GM21529 (cell line): ENCODE data around the gene ARFGAP2.
A peak's percentile ranks its signal among the peaks of the same experiment; 100 is the strongest.
"Not testable (repeated sequence)": the region's sequence is repeated elsewhere in the genome, so short reads cannot be mapped to it uniquely, and the experiment has no call there.

ENCODE experiments used
- ATAC-seq: cut with Tn5 transposase; IDR thresholded peaks from one replicate; pipeline ENCODE4 v1.9.1; 2021; ENCODE audit not compliant: unreplicated experiment

Gene ARFGAP2

DNA sequence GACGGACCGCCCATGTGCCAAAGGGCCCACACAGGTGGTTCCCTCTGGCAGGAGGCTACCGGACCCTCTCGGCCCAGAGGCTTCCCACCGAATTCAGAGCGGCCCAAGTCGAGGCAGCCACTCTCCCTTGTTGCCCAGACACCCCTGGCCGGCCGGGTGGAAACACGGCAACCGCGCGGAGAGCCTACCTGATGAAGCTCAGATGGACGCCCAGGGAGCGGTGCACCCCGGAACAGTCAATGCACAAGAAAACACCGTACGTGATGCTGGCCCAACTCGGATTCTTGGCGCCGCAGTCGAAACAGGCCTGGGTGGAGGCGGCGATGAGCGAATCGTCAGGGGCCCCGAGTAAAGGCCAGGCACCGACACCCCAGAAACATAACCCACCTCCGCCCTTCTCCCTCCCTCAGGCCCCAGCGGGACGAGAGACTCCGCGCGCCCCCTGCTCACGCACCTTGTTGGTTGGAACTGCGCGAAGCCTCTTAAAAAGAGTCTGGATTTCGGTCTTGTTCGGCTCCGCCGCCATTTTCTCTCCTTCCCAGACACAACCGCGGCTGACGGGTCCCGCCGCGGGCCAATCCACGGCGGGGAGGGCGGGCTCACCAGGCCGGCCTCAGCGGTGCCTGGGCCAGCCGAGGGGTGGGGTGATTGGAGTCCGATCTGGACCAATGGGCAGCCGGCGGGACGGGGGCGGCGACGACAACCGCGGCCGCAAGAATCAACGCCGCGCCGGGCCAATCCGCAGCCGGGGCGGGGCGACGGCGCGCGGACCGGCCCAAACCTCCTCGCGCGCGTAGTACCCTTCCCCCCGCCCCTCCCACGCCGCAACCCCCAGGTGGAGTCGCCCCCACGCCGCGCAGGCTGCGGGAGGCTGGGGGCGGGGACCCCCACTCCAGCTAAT, at the start of gene ARFGAP2:
TSS of gene ARFGAP2 (minus strand) at position 552 of the 901 bp plus-strand sequence. CDS start at position 526, 26 bp downstream.
- peak; percentile 88 for ATAC-seq

DNA sequence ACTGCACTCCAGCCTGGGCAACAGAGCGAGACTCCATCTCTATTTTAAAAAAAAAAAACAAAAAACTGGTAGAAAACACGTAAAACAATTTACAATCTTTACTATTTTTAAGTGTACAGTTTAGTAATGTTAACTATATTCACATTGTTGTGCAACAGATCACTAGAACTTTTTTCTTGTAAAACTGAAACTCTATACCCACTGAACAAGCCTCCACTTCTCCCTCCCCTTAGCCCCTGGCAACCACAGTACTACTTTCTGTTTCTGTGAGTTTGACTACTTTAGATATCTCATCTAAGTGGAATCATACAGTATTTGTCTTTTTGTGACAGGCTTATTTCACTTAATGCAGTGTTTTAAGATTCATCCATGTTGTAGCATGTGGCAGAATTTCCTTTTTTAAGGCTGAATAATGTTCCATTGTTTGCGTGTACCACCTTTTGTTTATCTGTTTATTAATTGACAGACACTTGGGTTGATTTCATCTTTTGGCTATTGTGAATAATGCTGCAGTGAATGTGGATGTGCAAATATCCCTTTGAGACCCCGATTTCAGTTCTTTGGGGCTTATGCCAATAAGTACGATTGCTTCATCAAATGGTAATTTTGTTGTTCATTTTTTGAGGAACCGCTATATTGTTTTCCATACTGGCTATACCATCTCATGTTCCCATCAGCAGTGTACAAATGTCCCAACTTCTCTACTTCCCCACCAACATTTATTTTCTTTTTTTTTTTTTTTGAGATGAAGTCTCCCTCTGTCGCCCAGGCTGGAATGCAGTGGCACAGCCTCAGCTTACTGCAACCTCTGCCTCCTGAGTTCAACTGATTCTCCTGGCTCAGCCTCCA, 49.1 kb upstream of the ARFGAP2 start:
- ATAC-seq = peak; percentile 85

DNA sequence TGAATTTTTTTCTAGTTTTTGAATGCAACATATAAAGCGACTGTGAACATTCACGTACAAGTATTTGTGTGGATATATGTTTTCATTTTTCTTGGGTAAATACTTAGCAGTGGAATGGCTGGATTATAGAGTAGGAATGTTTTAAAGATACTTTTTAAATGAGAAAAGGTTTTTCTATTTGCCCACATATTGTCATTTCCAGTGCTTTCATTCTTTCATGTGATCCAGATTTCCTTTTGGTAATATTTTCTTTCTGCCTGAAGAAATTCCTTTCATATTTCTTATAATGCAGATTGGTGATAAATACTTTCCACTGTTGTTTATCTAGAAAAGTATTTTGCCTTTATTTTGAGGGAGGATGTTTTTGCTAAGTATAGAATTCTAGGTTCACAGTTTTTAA, 46.0 kb upstream of the ARFGAP2 start:
- ATAC-seq = no peak

DNA sequence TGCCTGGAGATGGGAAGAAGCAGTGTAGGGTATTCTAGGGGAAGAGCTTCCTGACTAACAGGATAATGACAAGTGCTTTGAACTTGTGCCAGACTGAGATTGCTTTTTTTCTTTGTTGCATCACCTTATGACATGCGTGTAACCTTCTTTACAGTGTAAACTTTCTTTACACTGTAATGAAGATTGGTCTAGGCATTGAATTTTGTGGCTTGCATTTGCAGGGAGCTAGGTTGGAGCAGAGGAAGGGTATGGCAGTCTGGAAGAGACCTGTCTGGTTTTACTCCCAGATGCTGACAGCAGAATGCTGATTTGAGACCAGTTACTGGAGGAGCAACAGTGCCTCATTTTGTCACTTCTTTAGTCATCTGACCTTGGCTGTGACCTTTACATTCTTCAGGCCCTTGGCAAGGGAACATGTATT, 43.7 kb upstream of the ARFGAP2 start:
- no peak for ATAC-seq

DNA sequence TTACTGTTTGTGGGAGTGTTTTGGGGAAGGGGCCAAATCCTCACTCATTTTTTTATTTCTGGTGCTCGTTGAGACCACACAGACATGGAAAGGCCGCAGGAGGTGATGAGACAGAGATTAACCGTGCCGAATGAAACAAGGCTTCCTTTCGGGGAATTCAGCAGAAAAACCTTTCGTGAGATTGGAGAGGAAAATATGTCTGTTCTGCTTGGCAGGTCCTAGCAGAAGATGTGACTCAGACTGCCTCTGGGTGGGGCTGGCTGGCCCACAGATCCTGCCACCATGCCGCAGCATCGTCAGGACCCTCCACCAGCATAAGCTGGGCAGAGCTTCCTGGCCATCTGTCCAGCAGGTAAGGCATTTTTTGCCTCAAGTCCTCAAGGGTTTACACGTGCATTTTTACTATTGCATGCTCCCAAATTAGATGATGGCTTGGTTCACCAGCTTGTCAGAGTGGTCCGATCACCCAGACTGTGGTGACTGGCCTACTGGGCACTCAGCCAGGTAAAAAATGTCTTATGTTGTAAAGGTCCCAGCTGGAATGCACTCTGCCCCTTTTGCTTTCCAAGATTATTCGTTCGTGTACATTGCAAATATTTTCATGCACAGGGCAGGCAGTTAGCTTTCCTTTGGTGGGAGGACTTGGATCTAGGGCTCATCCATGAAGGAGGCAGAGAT, 39.6 kb upstream of the ARFGAP2 start:
- ATAC-seq = peak; percentile 26

DNA sequence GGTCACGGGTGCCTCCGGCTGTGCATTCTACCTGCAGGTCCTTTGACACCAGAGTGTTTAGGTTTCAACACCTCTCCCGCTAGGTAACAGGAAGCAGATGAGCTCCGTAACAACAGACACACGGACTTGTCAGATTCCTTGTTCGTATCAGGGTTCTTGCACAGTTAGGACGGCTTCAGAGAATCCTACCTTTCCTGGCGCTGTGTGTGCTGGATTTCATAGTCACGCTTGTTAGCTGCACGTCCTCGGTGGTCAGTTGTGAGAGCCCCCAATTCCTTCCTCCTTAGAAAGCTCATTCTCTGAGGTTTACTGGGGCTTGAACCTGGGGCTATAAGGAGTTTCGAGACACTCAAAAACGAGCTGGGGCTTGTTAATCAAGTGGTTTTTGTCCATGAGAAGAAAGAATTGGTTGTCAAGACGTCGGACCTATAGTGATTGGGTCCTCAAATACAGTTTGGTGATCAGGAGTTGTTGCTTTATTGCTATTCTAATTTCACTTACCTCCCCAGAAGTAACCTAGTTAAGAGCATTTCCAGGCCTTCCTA, 38.8 kb upstream of the ARFGAP2 start:
- ATAC-seq = no peak

DNA sequence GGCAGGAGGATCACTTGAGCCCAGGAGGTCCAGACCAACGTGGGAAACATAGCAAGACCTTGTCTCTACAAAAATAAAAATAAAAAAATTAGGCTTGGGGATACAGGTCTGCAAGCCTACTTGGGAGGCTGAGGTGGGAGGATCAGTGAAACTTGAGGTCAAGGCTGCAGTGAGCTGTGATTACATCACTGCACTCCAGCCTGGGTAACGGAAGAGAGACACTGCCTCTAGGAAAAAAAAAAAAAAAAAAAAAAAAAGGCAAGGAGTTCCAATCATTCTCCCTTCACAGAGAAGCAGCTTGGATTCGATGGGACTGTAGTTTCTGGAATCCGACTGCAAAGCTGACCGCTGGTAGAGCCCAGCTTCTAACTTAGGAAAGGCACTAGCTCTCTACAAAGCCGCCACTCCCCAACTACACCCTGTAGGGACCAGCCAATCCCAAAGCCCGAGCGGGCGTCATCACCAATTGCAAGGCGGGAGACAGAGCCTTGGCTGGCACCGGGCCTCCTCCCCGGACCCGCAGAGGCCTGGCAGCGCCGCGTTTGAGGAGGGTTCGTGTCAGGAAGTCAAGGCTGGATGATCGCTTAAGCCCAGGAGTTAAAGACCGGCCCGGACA, 37.4 kb upstream of the ARFGAP2 start:
- peak; percentile 59 for ATAC-seq

DNA sequence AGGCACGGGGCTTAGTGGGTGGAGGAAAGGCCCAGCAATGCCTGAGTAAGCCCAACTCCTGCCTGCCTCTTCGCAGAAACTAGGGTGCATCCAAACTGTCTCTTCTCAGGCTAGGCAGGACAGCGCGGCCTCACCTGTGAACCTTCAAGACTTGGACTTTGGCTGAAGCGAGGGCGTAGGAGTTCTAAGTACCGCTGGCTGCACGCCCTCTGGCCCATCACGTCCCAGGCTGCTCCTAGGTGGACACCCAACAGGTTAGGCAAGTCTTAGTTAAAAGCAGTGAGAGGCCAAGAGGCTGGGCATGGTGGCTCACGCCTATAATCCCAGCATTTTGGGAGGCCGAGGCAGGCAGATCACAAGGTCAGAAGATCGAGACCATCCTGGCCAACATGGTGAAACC, 36.3 kb upstream of the ARFGAP2 start:
- ATAC-seq = no peak

DNA sequence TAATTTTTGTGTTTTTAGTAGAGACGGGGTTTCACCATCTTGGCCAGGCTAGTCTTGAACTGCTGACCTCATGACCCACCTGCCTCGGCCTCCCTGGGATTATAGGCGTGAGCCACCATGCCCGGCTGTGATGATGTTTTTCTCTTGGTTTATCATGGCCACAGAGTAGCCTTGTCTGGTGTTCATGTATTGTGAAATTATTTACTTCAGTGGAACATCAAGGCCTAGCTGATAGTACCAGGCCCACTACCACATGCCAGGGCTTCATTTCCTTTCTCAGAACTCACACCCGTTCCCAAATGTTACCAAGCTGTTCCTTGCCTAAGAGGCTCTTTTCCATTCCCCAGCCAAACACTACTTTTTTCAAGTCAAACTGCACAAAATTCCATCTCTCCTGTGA, 31.9 kb upstream of the ARFGAP2 start:
- ATAC-seq = no peak

DNA sequence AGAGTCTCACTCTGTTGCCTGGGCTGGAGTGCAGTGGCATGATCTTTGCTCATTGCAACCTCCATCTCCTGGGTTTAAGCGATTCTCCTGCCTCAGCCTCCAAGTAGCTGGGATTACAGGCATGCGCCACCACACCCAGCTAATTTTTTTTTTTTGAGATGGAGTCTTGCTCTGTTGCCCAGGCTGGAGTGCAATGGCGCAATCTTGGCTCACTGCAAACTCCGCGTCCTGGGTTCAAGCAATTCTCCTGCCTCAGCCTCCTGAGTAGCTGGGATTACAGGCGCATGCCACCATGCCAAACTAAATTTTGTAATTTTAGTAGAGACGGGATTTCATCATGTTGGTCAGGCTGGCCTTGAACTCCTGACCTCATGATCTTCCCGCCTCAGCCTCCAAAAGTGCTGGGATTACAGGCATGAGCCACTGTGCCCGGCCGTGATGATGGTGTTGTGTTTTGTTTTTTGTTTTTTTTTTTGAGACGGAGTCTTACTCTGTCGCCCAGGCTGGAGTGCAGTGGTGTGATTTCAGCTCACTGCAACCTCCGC, 31.4 kb upstream of the ARFGAP2 start:
- not testable (repeated sequence) for ATAC-seq

DNA sequence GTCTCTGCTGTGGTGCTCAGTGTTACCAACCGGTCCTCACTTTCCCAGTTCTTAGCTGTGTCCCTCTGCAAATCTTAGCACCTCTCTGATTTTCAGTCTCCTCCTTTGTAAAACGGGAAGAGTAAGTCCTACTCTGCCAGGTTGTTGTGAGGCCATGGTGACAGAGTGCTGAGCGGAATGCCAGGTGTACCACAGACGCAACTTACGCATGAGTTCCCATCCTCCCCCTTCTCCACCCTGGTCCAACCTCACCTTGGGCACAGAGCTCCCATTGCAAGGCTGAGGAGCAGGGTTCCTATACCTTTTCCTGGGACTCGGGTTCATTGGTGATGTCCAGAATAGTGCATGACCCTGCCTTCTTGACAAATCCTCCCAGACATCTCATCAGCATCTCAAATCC, 30.8 kb upstream of the ARFGAP2 start:
- ATAC-seq = no peak

DNA sequence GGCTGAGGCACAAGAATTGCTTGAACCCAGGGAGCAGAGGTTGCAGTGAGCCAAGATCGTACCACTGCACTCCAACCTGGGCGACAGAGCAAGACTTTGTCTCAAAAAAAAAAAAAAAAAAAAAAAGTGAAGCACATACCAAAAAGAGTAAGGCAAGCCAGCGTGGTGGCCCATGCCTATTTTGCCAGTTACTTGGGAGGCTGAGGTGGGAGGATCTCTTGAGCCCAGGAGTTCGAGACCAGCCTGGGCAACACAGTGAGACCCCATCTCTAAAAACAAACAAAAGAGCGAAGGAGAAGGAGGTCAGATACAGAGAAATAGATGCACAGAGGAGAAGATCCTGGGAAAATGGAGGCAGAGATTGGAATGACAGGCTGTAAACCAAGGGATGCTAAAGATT, 29.9 kb upstream of the ARFGAP2 start:
- not testable (repeated sequence) for ATAC-seq

DNA sequence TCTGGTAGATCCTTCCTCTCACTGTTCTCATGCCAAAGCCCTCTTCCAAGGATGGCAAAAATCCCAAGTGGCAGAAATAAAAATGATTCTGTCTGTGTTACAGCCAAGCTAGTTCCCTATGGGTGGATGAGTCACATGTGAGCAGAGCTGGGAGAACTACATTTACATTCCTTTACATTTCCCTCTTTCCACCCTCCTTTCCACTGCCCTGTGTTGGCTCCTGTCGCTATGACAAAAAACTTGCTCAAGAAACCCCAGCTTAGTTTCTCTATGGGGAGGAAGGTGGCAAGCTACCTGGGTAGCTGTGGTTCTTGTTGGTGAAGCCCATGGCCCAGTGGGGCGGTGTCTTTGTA, 27.9 kb upstream of the ARFGAP2 start:
- ATAC-seq = no peak

DNA sequence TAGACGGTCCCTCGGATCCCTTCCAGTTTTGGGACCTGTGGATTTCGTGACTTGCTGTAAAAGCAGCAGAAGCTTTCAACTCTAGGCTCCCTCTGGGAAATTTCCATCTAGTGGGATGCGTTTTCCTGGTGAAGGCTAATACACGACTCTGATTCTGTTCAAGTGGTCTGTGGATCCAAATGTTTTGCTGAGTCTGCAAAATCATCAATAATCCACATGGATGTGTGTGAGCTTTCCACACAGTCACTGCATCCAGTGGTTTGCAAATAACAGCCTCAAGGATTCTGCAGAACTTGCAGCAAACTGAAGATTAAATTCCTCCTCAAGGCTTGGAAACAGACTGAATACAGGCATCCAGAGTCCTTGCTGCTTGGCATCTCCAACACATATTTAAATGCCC, 25.9 kb upstream of the ARFGAP2 start:
- ATAC-seq = no peak

DNA sequence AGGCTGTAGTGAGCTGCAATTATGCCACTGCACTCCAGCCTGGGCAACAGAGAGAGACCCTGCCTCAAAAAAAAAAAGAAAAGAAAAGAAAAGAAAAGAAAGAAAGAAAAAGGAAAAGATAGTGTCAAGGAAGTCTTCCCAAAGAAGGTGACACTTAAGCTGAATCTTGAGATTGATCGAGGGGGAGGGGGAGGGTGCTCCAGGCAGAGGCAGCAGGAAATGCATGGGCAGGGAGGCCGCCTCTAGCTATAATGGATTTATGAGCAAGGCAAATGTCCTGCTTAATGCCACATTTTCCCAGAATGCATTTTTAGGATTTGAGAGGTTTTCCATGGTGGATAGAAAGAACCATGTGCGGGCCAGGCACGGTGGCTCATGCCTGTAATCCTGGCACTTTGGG, 24.3 kb upstream of the ARFGAP2 start:
- no peak for ATAC-seq

DNA sequence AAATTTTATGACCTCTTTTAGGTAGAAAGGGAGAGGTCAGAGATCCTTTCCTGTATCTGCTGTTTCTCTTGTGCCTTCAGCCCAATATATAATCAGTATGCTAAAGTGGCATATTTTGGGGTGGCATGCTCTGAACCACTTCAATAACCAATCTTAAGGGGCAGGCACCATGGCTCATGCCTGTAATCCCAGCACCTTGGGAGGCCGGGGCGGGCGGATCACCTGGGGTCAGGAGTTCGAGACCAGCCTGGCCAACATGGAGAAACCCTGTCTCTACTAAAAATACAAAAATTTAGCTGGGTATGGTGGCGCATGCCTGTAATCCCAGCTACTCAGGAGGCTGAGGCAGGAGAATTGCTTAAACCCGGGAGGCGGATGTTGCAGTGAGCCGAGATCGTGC, 21.5 kb upstream of the ARFGAP2 start:
- not testable (repeated sequence) for ATAC-seq

DNA sequence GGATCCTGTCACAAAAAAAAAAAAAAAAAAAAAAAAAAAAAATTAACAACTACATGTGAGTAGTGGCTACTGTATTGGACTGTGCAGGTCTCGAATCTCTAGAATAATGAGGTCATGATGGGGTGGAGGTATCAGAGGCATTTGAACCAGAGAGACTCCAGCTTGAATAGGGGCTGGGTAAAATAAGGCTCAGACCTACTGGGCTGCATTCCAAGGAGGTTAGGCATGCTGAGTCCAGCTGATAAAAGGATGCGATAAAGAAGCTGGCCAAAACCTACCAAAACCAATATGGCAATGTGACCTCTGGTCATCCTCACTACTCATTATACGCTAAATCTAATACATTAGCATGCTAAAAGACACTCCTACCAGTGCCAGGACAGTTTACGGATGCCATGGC, 15.4 kb upstream of the ARFGAP2 start:
- no peak for ATAC-seq

DNA sequence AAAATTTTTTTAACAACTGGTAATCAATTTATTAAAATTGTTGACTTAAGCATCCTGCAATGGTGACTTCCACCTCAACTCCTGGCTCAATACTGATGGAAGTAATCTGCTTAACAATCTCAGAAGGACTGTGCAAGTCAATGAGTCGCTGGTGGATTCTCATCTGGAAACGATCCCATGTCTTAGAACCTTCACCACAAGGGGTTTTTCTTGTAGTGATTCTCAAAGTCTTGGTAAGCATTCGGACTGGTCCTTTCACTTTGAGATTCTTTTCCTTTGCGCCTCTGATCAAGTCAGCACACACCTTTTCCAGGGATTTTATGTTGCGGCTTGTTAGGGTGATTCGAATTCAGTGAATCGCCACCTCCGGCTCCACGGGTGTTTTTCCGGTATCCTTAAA, 14.5 kb upstream of the ARFGAP2 start:
- ATAC-seq = not testable (repeated sequence)

DNA sequence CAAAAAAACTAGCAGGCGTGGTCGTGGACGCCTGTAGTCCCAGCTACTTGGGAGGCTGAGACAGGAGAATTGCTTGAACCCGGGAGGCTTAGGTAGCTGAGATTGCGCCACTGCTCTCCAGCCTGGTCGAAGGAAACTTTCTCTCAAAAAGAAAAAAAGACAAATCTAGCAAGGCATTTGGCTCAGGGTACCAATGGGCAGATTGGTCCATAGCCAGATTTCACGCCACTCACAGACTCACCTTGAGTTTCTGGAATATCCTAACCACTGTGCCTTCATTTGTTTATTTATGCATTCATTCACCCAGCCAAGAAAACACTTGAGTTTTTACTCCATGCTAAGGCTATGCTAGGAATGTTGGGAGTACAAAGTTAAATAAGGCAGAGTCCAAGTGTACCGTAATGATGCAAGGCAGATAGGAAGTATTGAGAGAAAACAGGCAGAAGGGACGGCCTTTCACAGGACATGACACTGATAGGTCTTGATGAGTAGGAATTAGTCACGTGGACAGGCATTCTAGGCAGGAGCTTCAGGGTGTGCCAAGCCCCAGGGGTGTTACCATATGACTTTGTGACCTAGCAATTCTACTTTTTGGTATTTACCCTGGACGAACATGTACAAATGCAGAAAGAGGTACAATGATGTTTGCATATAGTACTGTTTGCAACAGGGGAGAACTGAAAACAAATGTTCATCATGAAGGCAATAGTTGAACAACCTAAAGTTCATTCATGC, 12.6 kb upstream of the ARFGAP2 start:
- ATAC-seq = no peak

DNA sequence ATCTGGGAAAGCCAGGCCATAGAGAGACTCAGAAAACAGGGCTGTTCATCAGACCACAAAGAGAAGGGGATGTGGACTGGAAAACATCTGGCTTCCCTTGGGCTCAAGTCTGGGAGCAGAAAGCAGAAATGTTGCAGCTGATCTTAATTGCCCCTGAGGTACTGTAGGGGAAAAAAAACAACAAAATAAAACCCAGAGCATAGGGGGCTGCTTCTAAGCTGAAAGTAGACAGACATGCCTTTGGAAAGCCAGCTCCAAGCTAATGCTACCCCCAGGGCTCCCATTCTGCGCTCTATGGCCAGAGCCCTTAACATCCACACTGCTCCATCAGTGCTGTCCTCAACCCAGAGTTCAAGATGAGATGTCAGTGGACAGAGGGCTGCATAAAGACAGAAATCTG, 11.6 kb upstream of the ARFGAP2 start:
- no peak for ATAC-seq
